Measurements from ENCODE around the gene STPG4.

DNA sequence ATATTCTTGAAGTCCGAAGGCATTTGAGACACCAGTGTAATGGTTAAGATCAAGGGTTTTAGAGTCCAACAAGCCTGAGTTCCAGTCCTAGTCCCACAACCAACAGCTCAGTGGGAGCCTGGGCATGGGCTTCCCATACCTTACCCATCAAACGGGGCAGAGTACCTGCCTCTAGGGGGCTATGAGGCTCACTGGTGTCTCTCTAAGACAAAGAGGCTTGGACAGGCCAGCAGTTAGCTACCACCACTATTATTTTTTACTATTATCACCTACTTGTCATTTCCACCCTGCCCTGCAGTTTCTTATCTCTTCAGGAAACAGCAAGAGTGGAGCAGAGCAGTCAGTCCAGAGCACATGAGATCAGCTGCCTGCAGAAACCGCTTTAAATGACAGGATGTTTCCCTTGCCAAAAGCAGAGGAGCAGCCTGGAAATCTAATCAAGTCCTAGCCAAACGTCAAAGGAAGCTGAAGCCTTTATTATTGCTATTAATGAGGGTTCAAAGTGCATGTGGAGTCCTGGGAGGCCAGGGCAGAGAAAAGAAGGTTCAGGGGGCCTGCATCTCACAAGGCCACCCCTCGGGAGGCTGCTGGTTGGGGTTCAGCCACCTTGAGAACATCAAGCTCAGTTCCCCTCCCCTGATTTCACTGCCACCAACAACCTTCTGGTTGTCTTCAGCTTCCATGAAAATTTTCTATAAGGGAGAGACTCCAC lies 66.6 kb downstream of the STPG4 start:
- 0 out of 2 replicates have a peak, but pooled peaks have one; percentile 50 for TF ChIP-seq ARNTL (CRISPR knock-in tag; IDR thresholded peaks at IDR 0.05; ENCODE audit: borderline replicate concordance, low read depth)
- peak; percentile 18; the same call in 1 of the 2 replicates for TF ChIP-seq ZNF70 (CRISPR knock-in tag; IDR thresholded peaks at IDR 0.05)
- TF ChIP-seq BACH2 (CRISPR knock-in tag; IDR thresholded peaks at IDR 0.05; ENCODE audit: borderline replicate concordance): 0 out of 2 replicates have a peak, but pooled peaks have one; percentile 23
- TF ChIP-seq, protein P1, sequence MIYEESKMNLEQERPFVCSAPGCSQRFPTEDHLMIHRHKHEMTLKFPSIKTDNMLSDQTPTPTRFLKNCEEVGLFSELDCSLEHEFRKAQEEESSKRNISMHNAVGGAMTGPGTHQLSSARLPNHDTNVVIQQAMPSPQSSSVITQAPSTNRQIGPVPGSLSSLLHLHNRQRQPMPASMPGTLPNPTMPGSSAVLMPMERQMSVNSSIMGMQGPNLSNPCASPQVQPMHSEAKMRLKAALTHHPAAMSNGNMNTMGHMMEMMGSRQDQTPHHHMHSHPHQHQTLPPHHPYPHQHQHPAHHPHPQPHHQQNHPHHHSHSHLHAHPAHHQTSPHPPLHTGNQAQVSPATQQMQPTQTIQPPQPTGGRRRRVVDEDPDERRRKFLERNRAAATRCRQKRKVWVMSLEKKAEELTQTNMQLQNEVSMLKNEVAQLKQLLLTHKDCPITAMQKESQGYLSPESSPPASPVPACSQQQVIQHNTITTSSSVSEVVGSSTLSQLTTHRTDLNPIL (CRISPR knock-in tag; IDR thresholded peaks at IDR 0.05; ENCODE audit: low read depth): peak; percentile 11
- TF ChIP-seq PPARA (CRISPR knock-in tag; IDR thresholded peaks at IDR 0.05; ENCODE audit: borderline replicate concordance): peak; percentile 87
- TF ChIP-seq ESRRG (CRISPR knock-in tag; IDR thresholded peaks at IDR 0.05): peak; percentile 57; the same call in 1 of the 2 replicates
- TF ChIP-seq ZC3H10 (CRISPR knock-in tag; IDR thresholded peaks at IDR 0.05): no peak
- TF ChIP-seq ZFP30 (CRISPR knock-in tag; IDR thresholded peaks at IDR 0.05): no peak
- TF ChIP-seq SNAI2 (CRISPR knock-in tag; IDR thresholded peaks at IDR 0.05): peak; percentile 95
- TF ChIP-seq, protein P2, sequence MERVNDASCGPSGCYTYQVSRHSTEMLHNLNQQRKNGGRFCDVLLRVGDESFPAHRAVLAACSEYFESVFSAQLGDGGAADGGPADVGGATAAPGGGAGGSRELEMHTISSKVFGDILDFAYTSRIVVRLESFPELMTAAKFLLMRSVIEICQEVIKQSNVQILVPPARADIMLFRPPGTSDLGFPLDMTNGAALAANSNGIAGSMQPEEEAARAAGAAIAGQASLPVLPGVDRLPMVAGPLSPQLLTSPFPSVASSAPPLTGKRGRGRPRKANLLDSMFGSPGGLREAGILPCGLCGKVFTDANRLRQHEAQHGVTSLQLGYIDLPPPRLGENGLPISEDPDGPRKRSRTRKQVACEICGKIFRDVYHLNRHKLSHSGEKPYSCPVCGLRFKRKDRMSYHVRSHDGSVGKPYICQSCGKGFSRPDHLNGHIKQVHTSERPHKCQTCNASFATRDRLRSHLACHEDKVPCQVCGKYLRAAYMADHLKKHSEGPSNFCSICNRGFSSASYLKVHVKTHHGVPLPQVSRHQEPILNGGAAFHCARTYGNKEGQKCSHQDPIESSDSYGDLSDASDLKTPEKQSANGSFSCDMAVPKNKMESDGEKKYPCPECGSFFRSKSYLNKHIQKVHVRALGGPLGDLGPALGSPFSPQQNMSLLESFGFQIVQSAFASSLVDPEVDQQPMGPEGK (CRISPR knock-in tag; IDR thresholded peaks at IDR 0.05; ENCODE audit: borderline replicate concordance): peak; percentile 58; the same call in 1 of the 2 replicates
- no peak for TF ChIP-seq OSR1 (CRISPR knock-in tag; IDR thresholded peaks at IDR 0.05)
- TF ChIP-seq TCF4 (CRISPR knock-in tag; IDR thresholded peaks at IDR 0.05; ENCODE audit: borderline replicate concordance): peak; percentile 96
- TF ChIP-seq ZFP3 (CRISPR knock-in tag; IDR thresholded peaks at IDR 0.05): peak; percentile 66
